Mesodermal cell (in vitro differentiated cells): ENCODE measurements around the gene FEV.
A peak's percentile ranks its signal among the peaks of the same experiment; 100 is the strongest.

ENCODE experiments used
- H3K27ac ChIP-seq: 2 replicates; pipeline ENCODE4 v1.7.0; 2013; ENCODE audit warnings: mild to moderate bottlenecking, low read depth, low read length, moderate library complexity; ENCODE audit not compliant: severe bottlenecking
- H3K36me3 ChIP-seq: 2 replicates; pipeline ENCODE4 v1.7.1; 2013; ENCODE audit warnings: mild to moderate bottlenecking, low read length, moderate library complexity; ENCODE audit not compliant: control insufficient read depth, insufficient read depth
- H3K4me1 ChIP-seq: one replicate; pipeline ENCODE4 v1.7.1; 2013; ENCODE audit warnings: mild to moderate bottlenecking, low read length; ENCODE audit not compliant: insufficient read depth, control insufficient read depth, poor library complexity, severe bottlenecking
- H3K4me3 ChIP-seq: 2 replicates; pipeline ENCODE4 v1.7.0; 2013; ENCODE audit warnings: low read length, control low read depth, mild to moderate bottlenecking; ENCODE audit not compliant: insufficient read depth, poor library complexity, severe bottlenecking; ENCODE audit errors: extremely low read depth
- H3K9me3 ChIP-seq: 2 replicates; pipeline ENCODE4 v1.7.1; 2013; ENCODE audit warnings: mild to moderate bottlenecking, low read length, moderate library complexity; ENCODE audit not compliant: control insufficient read depth
- WGBS, 2 experiments: methylation state at CpG; one replicate each; pipeline ENCODE4 v1.1.5; 2013; ENCODE audit warnings: missing lambda C conversion rate in 2 of 2; ENCODE audit not compliant: insufficient coverage in 2 of 2; 5-methylcytosine and 5-hydroxymethylcytosine counted together

FEV gene

DNA sequence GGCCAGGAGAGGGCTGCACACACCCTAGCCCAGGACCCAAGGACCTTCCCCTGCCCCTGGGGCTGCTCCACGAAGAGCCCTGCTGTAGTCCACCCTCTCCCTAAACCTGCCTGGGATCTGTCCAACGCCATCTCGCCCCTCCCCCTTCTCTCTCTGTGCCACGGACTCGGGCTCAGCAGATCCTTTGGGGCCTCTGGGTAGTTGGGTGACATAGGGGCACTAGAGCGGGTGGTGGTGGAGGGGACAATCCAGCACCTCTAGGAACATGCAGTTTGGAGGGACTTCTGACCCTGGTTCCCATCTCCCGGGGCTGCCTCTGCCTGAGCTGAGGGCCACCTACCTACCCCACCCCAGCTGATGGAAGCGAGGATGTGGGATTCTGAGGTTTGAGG, 15.6 kb upstream of the FEV start:
- Histone ChIP-seq H3K9me3 (no peaks in the 10 kb centered on the region), H3K27ac (no peak overlapping the region), H3K4me3 (no peak overlapping the region), H3K36me3 (no peaks in the 10 kb centered on the region), H3K4me1 (peaks cover 14% of the 10 kb centered on the region)
- whole genome bisulfite sequencing, 2 experiments = 0 to 7% methylated on average over 1 to 3 of the region's 8 CpGs

DNA sequence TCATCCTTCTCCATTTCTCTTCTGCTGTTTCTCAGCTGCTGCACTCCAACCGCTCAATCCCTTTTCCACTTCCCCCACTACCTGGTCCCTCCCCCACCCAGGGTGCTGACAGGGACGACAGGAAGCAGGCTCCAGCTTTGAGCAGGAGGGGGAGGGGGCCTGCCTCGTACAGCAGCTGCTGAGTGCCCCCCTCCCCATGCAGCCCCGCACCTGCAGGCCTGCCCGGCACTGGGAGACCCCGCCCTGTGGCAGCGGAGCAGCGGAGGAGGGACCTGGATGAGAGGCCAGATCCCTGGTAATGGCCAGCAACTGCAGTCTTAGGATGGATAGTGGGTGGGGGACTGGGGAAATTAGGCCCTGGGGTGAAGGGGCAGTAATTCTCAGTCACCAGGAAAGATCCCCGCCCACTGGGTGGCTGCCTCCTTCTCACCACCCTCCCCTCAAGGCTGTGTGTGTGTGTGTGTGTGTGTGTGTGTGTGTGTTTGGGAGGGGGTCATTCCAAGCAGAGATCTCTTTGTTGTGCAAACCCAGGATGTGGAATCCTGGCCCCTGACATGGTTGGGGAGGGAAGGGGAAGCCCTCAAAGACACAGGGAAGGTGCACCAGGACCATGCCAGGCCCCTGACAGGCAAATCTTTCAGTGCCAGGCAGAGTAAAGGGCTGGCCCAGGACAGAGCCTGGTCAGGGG, 15.0 kb upstream of the FEV start:
- WGBS, 2 experiments = 0% methylated on average over 1 of the region's 9 CpGs

DNA sequence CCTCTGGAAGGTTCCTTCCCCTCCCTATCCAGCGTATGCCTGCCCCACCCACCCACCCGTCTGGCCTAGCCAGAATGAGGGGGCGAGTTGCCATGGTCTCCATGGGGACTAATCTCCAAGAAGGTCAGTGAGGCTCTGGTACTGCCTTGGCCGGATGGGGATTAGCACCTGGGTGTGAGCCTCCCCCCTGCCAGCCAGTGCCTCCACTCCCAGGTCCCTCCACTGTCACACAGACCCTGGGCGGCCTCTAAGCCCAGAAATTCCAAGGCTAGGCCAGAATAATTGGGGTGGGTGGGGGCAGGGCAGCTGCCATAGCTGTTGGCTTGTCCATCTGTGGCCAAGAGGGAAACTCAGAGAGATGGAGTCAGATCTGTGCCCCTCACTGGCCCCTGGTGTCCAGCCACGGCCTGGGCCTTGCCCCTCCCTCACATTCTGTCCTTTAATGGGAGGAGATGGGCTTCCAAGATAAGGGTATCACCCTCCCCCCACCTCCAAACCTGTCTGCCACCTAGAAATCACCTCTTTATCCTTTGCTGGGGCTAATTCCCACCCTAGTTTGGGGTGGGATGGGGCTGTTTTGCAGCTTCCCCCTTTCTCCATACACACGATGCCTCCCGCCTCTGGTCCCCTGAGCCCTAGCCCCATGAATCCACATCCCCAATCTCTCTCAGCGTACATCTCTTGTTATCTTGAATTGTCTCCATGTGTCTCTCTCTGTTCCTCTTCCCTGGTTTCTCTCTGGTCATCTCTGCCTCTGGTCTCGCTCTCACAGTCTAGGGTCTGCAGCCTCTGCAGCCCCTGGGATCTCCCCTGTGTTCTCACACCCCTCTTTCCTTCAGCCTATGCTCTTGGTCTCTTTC, 14.3 kb upstream of the FEV start:
- H3K36me3 ChIP-seq = no peaks in the 10 kb centered on the region
- H3K9me3 ChIP-seq = no peaks in the 10 kb centered on the region
- H3K4me1 ChIP-seq = peaks cover 14% of the 10 kb centered on the region
- WGBS, 2 experiments = 15 to 37% methylated on average over 4 to 6 of the region's 10 CpGs
- H3K4me3 ChIP-seq = no peak overlapping the region
- no peak overlapping the region for H3K27ac ChIP-seq

More for the DNA sequence above, 15.0 kb upstream of the FEV start:
- Histone ChIP-seq H3K4me1 (peaks cover 14% of the 10 kb centered on the region), H3K27ac (no peak overlapping the region), H3K9me3 (no peaks in the 10 kb centered on the region), H3K4me3 (no peak overlapping the region), H3K36me3 (no peaks in the 10 kb centered on the region)

DNA sequence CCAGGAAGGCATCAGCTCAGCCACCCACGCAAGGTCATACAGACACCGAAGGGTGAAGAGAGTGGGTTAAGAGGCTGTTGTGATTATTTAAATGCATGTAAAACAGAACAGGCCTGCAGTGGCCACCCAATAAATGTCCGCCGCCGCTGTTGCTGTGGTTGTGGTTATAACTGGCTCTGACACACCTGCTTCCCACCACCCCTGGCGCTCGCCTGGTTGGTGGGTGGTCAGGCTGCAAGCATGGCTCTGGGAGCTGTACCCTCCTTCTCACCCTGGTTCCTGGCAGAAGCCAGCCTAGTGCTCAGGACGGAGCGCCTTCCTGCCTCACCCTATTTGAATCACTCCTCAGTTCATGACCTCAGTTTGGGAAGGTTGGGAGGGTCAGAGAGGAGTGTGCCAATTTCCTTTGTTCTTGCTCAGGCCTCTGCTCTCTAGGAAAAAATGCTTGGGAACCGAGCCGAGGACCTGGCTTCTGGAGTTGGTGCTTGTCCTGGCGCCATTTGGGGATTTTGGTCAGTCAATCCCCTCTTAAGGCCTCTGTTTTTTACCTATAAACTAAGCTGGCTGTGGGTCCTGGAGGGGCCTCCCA, 13.5 kb upstream of the FEV start:
- no peak overlapping the region for H3K27ac ChIP-seq
- H3K4me3 ChIP-seq = no peak overlapping the region
- no peaks in the 10 kb centered on the region for H3K36me3 ChIP-seq
- H3K9me3 ChIP-seq = no peaks in the 10 kb centered on the region
- H3K4me1 ChIP-seq = peaks cover 17% of the 10 kb centered on the region
- 74 to 80% methylated on average over 4 to 6 of the region's 12 CpGs for WGBS, 2 experiments

DNA sequence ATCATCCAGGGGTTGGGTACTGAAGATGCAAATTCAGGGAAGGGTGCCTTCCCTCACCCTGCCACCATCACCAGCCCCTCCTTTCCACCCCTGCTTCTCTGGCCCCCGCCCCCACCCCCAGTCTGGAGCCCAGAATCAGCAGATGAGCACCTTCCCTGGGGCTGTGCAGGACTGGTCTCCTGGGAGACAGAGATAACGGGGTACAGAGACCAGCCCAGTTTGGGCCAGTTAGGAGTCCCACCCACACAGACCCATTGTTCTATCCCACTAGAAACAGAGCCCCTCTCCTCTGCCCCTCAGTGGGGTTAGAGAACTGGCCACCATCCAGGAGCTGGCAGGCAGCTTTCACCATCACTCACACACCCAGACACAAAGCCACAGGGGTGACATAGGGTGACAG, 12.7 kb upstream of the FEV start:
- no peaks in the 10 kb centered on the region for H3K9me3 ChIP-seq
- no CpG with 5 or more reads among the region's 2 CpGs for WGBS, 2 experiments

DNA sequence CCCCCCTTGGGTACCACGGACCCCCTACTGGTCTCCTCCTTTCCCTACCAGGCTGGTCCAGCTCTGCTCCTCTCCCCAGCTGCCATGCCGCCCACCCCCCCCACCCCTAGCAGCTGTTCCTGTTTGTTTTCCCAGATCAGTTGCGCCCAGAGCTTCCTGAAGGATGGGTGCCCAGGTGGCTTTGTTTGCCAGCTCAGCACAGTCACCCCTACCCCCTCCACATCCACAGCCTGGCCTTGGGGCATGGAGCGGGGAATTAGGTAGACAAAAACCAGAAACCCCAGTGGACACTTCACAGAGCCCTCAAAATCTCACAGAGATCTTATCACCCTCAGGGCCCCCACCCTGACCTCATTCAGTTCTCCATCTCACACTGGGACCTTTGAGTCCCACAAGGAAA, 12.0 kb upstream of the FEV start:
- H3K9me3 ChIP-seq = no peaks in the 10 kb centered on the region
- H3K36me3 ChIP-seq = no peaks in the 10 kb centered on the region
- H3K27ac ChIP-seq = no peak overlapping the region
- peaks cover 15% of the 10 kb centered on the region for H3K4me1 ChIP-seq
- 74 to 82% methylated on average over 3 of the region's 4 CpGs for WGBS, 2 experiments
- H3K4me3 ChIP-seq = no peak overlapping the region

More for the DNA sequence above, 12.7 kb upstream of the FEV start:
- H3K4me3 ChIP-seq = no peak overlapping the region
- no peaks in the 10 kb centered on the region for H3K36me3 ChIP-seq
- H3K4me1 ChIP-seq = peaks cover 17% of the 10 kb centered on the region
- H3K27ac ChIP-seq = no peak overlapping the region

DNA sequence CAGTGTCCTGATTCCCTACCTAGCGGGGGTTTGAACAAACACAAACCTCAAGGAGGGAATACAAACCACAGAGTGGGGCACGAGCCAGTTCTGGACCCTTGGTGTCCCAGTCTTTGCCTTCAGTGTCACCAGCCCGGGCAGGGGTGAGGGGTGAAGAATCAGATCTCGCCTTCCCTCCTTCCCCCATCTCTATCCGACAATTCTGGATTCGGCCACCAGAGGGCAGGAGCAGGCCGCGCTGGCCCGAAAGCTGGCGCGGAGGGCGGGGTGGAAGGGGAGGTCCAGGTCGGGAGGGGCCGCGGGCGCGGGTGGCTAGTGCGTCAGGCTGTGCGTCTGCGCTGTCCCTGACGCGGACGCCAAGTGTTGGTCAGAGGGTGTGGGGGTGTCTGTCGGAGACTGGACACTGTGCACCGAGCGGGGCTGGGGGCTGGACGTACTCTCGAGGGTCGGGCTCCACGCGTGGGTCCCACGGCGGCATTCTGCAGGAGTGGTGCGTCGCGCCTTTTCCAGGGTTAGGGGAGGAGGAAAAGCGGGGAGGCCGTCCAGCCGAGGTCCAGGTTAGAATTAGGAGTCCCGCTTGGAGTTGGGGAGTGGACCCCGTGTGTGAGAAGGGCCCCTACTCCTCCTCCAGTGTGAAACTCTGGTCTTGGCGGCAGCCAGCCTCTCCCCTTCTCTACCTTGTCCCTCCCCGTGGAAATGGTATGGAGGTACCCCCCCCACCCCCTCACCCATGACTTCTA, 11.2 kb upstream of the FEV start:
- WGBS, 2 experiments = 14 to 15% methylated on average over 22 to 37 of the region's 43 CpGs
- Histone ChIP-seq H3K4me3 (peak overlapping the region; percentile 19), H3K36me3 (no peaks in the 10 kb centered on the region), H3K27ac (no peak overlapping the region), H3K9me3 (no peaks in the 10 kb centered on the region), H3K4me1 (peaks cover 10% of the 10 kb centered on the region)

DNA sequence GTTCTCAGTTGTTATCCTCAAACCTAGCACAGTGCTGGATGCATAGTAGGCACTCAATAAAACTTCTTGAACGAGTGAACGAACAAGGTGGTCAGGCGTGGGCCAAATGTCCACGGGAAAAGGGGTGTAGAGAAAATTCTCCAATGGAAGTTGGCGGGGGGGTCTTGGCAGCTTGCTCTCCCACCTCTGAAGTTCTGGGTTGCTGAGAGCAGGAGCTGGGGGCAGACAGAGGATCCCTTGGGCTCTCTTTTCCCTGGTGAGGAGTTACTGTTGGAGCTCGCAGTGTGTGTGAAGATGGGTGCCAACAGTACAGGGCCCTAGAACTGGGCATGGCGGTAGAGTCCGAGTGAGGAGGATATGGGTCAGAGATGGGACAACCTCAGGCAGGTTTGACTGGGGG, 10.6 kb upstream of the FEV start:
- no peaks in the 10 kb centered on the region for H3K36me3 ChIP-seq
- 36 to 44% methylated on average over 6 to 7 of the region's 8 CpGs for WGBS, 2 experiments
- H3K4me3 ChIP-seq = no peak overlapping the region
- no peak overlapping the region for H3K27ac ChIP-seq
- H3K9me3 ChIP-seq = no peaks in the 10 kb centered on the region
- peaks cover 10% of the 10 kb centered on the region for H3K4me1 ChIP-seq

DNA sequence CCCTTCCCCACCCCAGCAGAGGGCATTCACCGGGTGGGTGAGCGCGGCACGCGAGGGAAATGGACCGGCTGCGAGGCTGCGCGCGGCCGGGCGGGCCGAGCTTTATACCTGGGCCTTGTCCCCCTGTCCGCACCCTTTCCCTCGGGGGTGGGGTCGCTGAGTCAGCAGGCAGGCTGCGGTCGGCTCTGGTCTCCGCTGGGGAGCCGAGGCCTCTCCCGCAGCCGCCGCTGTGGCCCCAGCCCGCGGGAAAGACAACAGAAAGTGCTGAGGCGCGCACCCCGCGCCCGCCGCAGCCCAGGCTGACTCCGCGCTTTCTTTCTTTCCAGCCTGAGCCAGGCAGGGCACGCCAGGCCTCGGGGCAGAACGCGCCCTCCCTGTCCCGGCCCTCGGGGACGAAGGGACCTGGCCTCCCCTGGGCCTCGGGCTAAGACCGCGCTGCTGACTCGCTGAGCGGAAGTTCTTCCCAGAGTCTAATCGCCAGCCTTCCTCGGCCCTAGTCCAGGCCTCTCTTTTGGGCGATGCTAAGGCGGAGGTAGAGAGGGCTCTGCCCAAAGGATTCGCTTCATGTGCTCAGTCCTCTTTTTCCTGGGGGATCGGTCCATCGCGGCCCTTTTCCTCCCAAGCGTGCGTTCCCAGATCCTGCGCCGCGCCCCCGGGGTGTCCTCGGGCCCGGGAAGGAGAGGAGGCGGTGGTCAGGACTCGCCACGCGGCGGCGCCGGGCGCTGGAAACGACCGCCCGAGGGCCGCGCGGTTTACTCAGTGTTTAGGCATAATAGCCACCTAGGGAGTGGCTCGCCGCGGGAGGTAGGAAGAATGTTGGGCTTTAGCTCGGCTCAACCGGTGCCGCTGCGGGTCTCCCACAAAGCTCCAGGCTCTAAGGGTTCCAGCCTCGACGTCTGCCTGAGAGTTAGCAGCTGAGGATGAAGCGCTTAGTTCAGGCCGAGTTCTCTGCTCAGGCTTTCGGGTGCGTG, 8.6 kb upstream of the FEV start, which contains the start of gene CRYBA2:
CRYBA2 (minus strand) TSS at position 78 of the 971 bp plus-strand sequence. CDS start 246 bp downstream, outside the sequence.
- Histone ChIP-seq H3K9me3 (no peaks in the 10 kb centered on the region), H3K4me1 (peaks cover 3% of the 10 kb centered on the region), H3K4me3 (peak within 1 kb of the TSS; percentile 21), H3K27ac (no peak within 1 kb of the TSS), H3K36me3 (no peaks in the 10 kb centered on the region)
- 1 to 3% methylated on average over 38 to 75 of the region's 88 CpGs for WGBS, 2 experiments
